HCT116 (cell line): Measurements from ENCODE around the gene HDAC11.

Experiments used
- CEBPB ChIP-seq: IDR thresholded peaks from 2 replicates; pipeline ENCODE4 v1.6.1; 2012; ENCODE audit warnings: low read depth
- EZH2phosphoT487 ChIP-seq: fragments of 200-600 bp; IDR thresholded peaks from 2 replicates; pipeline ENCODE4 v1.6.1; 2018; ENCODE audit warnings: antibody characterized with exemption, borderline replicate concordance
- POLR2A ChIP-seq: IDR thresholded peaks from 2 replicates; pipeline ENCODE4 v1.7.0; 2011; ENCODE audit warnings: borderline replicate concordance; ENCODE audit not compliant: insufficient read depth, insufficient read length; ENCODE audit errors: extremely low read depth
- POLR2AphosphoS5 ChIP-seq: IDR thresholded peaks from 2 replicates; pipeline ENCODE4 v1.6.1; 2011; ENCODE audit warnings: mild to moderate bottlenecking, low read depth, low read length, moderate library complexity
- SP1 ChIP-seq: IDR thresholded peaks from 2 replicates; pipeline ENCODE4 v1.6.1; 2012; ENCODE audit warnings: low read depth
- YY1 ChIP-seq: IDR thresholded peaks from 2 replicates; pipeline ENCODE4 v1.6.1; 2011; ENCODE audit warnings: low read length, low read depth, moderate library complexity, mild to moderate bottlenecking; ENCODE audit not compliant: insufficient replicate concordance; ENCODE audit errors: extremely low read depth
- TF ChIP-seq, protein P1 (sequence below), 3 experiments: fragments of 200-600 bp in 1 of 3; sonication (generic) in 1 of 3; IDR thresholded peaks in 2 of 3; conservative IDR thresholded peaks in 1 of 3; 2 replicates each; pipeline ENCODE4 v1.5.1; 2012 to 2017; ENCODE audit warnings: low read depth in 2 of 3, low read length in 2 of 3, antibody characterized with exemption in 1 of 3, borderline replicate concordance in 1 of 3, control low read depth in 1 of 3, mild to moderate bottlenecking in 1 of 3, mixed read lengths in 1 of 3, mixed run types in 1 of 3, moderate library complexity in 1 of 3; ENCODE audit not compliant: insufficient read depth in 1 of 3
- TF ChIP-seq, protein P2 (sequence below): IDR thresholded peaks from 2 replicates; pipeline ENCODE4 v1.6.1; 2012

DNA sequence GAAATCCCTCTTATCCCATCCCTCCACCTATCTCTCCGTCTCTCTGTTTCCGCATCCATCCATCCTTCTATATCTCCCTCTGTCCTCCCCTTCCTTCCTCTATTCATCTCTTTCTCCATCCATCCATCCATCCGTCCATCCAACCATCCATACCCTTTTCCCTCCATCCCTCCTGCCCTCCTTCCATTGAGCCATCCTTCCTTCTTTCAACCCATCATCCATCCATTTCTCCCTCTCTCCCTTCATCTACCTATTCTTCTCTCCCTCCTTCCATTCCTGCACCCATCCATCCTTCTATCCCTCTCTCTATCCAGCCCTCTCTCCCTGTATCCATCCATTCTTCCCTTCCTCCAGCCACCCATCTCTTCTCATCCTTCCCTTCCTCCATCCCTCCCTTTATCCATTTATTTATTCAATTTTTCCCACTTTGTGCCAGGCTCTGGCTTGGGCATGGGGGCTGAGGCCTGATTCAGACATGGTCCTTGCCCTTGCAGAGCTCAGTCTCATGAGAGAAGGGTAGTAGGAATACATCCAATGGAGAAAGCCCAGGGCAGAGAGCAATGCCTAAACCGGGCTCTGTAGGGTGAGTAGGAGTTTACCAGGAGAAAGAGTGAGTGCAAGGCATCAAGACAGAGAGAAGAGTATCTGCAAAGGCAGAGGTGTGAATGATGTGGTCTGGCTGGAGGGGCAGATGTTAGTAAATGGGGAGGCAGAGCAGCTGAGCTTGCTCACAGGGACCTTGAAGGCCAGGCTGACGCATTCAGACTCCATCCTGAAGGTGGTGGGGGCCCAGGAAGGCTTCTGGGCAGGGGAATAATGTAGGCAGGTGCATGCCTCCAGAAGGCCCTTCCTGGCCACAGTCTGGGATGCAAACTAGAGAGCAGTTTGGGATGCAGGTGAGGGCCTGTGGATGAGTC lies 49.3 kb downstream of the HDAC11 start:
- TF ChIP-seq, protein P1, sequence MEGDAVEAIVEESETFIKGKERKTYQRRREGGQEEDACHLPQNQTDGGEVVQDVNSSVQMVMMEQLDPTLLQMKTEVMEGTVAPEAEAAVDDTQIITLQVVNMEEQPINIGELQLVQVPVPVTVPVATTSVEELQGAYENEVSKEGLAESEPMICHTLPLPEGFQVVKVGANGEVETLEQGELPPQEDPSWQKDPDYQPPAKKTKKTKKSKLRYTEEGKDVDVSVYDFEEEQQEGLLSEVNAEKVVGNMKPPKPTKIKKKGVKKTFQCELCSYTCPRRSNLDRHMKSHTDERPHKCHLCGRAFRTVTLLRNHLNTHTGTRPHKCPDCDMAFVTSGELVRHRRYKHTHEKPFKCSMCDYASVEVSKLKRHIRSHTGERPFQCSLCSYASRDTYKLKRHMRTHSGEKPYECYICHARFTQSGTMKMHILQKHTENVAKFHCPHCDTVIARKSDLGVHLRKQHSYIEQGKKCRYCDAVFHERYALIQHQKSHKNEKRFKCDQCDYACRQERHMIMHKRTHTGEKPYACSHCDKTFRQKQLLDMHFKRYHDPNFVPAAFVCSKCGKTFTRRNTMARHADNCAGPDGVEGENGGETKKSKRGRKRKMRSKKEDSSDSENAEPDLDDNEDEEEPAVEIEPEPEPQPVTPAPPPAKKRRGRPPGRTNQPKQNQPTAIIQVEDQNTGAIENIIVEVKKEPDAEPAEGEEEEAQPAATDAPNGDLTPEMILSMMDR (IDR thresholded peaks at IDR 0.05 in 2 of 3, conservative IDR thresholded peaks at IDR 0.05 in 1 of 3; ENCODE audit: borderline replicate concordance in 1 of 3, insufficient read depth in 1 of 3, low read depth in 2 of 3, low read length in 2 of 3): no peak
- TF ChIP-seq SP1 (no peak), YY1 (no peak), POLR2AphosphoS5 (no peak), POLR2A (no peak), CEBPB (no peak), EZH2phosphoT487 (no peak)
- TF ChIP-seq, protein P2, sequence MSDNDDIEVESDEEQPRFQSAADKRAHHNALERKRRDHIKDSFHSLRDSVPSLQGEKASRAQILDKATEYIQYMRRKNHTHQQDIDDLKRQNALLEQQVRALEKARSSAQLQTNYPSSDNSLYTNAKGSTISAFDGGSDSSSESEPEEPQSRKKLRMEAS: no peak
